ELF-1 (cell line): ENCODE measurements around the gene ZNF316.
A peak's percentile ranks its signal among the peaks of the same experiment; 100 is the strongest.
"Not testable (repeated sequence)": the region's sequence is repeated elsewhere in the genome, so short reads cannot be mapped to it uniquely, and the experiment has no call there.

Experiments
- DNase-seq: peaks from one replicate; pipeline ENCODE4 v3.0.0-alpha.2; 2016; ENCODE audit warnings: low read depth, low spot score

Gene ZNF316

DNA sequence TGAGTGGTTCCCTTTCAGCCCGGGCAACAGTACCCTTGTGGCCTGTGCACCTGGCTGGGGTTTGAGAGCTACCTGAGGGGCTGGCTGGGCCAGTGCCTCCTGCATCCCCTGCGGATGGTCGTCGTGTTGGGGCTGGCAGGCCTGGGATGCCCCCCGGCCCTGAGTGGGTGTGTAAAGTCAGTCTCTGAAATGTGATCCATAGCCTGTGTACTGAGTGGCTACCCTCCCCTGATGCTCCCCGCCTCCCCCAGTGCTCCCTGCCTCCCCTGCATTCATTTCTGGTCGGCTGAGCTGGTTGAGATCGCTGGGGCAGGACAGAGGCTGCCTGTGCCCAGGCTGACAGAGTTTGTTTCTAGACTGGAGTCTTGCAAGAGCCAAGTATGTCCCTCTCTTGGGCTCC lies 9.3 kb downstream of the ZNF316 start:
- DNase-seq, result no peak

DNA sequence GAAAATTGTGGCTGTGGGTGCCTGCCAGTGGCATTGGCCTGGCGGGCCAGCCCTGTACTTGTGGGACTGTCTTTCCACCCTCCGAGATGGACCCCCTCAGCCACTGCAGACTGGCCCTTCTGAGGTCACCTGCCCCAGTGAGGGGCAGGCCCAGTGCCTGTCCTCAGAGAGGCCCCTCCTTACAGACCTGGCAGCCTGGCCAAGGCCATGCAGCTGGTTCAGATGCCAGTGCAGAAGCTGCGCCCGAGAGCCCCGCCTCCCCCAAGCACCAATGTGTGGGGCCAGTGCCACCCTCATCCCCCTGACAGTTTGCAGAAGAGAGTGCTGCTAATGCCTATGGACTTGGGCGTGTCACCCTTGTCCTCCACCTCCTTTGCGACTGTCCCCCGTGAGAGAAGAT lies 10.0 kb downstream of the ZNF316 start:
- no peak for DNase-seq

DNA sequence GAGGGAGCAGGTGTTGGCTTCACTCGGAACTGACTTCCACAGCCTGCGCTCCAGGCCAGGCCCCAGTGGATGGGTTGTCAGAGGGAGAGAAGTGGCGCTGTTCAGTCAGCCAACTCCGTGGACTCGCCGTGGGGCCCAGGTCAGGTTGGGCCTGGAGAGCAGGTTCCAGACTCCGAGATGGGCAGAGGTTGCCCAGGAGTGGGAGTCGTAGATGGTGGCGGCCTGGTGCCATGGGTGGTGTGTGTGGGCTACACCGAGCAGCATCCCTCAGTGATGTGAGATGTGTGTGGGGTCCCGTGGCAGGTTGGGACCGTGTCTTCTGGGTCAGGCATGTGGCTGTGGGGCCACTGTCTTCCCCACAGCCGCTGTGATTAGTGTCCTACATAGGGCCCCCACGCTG lies 10.4 kb downstream of the ZNF316 start:
- DNase-seq, result no peak

DNA sequence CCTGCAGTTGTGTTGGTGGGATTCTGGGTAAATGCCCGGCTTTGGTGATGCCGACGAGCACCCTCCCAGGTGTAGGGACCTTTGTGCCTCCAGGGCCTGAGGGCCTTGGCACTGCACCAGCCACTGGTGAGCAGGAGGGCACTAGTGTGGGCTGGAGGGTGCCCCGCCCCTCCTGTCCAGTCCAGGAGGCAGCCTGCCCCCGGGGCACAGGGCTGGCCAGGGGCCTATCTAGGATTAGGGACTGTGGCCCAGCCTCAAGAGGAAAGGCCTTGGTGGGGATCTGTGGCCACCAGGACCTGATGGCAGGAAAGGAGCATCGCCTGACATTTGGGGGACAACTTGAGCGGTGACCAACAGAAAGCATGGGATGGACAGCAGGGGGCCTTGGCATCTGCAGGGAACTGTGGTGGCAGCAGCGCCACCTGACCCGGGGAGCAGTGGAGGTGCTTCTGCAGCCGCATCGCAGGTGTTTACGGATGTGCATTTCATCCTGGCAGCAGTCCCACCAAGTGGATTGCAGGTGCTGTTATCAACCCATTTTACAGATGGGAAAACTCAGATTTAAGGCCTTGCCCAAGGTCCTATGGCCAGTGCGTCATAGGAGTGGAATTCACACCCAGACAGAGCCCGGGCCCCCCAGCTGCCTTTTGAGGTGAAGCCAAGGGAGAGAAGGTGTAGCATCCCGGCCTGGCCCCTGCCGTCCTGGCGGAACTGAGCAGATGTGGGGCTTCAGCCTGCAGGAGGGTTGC lies 11.1 kb downstream of the ZNF316 start:
- DNase-seq, result no peak

DNA sequence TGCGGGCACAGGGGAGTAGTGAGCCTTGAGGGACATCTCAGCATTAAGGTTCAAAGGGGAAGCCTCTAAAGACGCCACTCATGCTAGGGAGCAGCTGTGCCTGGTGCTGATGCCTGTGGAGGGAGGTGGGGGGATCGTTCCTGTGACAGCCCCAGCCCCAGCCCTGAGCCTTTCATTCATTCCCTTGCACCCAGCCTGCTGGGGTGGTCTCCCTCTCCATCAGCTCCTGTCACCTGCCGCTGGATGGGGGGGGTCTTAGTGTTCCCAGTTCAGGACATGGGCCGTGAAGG lies 11.6 kb downstream of the ZNF316 start:
- no peak for DNase-seq

DNA sequence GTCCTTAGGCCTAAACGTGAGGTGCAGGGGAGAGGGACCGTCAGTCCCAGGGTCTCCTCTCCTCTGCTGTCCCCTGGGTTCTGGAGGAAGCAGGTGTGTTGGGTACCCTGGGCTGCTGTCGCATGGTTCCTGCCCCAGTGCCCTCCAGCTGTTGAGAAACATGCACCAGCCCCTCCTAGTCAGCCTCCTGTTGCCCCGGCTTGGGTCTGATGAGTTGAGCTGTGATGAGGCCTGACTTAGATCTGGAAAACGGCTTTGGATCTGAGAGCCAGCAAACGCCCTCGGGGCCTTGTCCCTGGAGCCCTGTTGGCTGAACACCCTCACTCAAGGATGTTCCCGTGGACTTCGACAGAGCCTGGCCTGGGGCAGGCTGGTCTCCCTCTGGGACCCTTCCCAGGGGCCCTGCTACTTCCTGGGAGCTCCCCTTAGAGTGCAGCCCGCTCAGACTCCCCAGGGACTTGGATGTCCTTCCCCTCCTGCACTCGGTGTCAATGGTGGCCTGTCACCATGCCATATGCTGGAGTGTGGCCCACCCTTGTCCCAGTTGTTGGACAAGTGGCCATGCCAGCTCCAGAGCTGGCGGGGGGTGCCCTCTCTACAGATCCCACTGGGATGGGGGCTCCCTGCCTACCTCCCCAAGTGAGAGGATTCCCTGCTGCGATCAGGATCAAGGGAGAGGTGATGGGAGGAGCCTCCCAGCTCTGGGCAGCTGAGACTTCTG lies 12.3 kb downstream of the ZNF316 start:
- DNase-seq, result no peak

DNA sequence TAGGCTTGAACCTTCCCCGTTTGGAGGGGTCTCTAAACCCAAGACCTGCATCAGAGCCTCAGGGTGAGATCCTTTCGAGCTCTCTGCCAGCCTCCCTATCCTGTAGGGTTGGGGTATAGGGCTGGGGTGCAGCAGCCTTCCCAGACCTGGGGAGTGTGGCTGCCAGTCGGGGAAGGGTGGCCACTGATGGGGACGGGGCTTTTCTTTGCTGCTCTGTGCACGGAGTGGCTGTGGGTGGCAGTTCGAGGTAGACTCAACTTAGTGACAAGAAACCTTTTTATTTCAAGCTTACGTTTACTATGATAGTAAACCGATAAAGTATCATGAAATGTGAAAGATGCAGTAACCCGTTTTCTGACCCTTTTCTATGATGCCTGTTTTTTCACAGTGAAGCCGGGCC lies 13.0 kb downstream of the ZNF316 start:
- no peak for DNase-seq

DNA sequence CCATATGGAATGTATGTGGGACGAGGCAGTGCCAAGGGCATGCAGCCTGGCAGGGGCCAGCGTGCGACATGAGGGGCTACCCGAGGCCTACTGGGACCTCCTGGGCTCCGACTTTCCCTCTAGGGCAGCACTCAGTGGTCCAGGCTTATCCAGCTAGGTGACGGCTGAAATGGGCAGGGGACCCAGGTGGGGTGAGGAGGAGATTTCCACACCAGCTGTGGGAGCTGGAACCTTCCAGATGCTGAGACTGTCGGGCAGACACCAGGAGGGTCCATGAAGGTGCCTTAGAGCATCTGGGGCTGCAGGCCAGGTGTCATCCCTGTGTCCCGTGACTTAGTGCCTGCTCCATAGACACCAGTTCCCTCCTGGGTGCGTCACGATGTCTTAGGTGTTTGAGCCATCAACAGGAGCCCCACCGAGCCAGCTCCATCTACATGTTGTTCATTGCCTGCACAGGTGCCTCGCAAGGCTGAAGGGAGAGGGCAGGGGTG lies 13.4 kb downstream of the ZNF316 start:
- no peak for DNase-seq

DNA sequence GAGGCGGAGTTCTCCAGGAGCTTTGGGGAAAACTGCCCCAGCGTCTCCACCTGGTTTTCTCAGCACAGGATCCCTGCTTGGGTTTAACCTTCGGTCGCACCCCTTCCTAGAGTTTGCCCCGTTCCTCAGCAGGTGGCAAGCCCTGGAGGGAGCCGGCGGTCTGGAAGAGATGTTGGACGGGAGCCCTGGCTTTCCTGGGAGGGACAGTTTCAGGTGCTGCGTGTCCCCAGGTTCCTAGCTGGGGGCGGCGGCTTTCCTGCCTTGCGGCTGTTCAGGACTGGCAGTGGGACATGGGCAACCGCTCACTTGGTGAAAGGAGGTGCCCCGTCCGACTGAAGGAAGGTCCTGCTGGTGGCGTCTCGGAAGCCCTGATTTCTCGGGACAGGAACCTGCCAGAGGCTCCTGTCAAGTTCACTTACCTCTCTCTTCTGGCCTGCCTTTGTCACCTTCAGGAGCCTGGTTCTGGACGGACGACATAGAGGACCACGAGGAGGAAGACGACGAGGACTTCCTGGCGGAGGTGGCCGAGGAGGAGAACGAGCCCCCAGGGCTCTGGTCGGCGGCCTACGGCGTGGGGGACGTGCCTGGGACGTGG lies 14.8 kb downstream of the ZNF316 start:
- DNase-seq, result no peak

DNA sequence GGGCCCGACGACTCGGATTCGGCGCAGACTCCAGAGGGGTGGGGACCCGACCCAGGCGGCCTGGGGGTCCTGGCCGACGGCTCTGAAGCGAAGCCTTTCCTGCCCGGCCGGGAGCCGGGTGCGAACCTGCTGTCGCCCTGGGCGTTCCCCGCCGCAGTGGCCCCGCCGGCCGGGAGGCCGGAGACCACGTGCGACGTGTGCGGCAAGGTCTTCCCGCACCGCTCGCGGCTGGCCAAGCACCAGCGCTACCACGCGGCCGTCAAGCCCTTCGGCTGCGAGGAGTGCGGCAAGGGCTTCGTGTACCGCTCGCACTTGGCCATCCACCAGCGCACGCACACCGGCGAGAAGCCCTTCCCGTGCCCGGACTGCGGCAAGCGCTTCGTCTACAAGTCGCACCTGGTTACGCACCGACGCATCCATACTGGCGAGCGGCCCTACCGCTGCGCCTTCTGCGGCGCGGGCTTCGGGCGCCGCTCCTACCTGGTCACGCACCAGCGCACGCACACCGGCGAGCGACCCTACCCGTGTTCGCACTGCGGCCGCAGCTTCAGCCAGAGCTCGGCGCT lies 15.4 kb downstream of the ZNF316 start:
- no peak for DNase-seq

DNA sequence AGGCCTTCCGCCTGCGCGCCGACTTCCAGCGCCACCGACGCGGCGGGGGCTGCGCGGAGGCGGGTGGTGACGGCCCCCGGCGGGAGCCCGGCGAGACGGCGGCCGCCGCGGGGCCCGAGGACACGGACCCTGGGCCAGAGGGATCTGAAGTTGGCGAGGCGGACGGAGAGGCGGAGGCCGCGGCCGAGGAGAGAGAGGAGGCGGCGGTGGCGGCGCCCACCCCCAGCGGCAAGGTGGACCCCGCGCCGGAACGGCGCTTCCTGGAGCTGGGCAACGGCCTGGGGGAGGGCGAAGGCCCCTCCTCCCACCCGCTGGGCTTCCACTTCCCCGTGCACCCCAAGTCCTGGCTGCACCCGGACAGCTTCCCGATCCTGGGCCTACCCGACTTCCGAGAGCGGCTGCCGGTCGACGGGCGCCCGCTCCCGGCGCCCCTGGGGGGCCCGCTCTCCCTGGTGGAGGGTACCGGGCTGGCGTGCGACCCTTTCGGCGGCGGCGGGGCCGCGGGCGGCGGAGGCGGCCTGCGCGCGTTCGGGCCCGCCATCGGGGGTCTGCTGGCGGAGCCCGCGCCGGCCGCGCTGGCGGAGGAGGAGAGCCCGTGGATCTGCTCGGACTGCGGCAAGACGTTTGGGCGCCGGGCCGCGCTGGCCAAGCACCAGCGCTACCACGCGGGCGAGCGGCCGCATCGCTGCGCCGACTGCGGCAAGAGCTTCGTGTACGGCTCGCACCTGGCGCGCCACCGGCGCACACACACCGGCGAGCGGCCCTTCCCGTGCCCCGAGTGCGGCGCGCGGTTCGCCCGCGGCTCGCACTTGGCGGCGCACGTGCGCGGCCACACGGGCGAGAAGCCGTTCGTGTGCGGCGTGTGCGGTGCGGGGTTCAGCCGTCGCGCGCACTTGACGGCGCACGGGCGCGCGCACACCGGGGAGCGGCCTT lies 16.2 kb downstream of the ZNF316 start:
- no peak for DNase-seq

DNA sequence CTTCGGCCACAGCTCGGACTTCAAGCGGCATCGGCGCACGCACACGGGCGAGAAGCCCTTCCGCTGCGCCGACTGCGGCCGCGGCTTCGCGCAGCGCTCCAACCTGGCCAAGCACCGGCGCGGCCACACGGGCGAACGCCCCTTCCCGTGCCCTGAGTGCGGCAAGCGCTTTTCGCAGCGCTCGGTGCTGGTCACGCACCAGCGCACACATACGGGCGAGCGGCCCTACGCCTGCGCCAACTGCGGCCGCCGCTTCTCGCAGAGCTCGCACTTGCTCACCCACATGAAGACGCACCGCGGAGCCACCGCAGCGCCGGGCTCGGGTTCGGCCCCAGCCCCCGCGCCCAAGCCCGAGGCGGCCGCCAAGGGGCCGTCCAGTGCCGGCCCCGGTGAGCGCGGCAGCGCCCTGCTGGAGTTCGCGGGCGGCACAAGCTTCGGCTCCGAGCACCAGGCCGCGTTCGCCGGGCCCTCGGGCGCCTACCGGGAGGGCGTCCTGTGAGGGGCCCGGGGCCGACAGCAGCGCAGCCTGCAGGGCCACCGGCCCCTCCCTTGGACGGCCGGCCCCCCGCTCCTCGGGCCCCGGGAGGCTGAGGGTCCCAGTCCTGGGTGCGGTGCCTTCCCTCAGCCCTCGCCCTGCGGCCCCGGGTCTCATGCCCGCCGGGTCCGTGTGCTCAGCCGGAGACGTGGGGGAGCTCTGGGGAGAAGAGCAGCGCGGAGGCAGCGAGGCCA lies 17.2 kb downstream of the ZNF316 start:
- peak; percentile 37 for DNase-seq

DNA sequence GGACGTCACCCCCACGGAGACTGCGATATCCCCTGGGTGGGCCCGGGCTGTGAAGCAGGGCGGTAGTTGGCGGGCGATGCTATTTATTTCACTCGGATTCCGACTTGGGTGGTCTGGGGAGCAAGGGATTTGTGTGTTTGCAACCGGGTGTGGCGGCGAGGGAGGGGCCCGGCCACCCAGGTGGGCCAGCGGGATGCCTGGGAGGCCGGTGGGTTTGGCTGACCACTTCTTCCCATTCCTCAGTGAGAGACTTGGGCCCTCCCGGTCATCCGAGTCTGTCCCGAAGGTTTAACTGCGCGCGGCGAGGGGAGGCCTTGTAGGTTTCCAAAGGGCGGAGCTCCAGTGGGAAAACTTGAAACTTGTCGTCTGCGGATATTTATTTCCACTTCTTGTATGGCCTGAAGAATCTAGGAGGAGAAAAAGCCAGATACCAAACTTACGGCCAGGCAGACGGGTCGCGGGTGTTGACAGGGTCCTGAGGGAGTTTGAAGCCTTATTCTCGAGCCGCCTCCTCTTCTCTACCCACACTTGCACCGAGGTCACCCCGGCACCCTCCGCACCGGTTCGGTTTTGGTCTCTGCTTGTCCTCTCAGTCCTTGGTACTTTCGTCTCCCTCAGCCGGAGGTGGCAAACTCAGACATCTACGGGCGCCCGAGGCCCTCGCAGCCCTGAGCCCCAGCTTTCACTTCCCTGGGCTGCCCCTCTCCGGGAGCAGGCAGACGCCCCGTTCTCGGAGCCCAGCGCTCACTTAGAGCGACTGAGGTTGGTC lies 17.9 kb downstream of the ZNF316 start:
- DNase-seq, result no peak

DNA sequence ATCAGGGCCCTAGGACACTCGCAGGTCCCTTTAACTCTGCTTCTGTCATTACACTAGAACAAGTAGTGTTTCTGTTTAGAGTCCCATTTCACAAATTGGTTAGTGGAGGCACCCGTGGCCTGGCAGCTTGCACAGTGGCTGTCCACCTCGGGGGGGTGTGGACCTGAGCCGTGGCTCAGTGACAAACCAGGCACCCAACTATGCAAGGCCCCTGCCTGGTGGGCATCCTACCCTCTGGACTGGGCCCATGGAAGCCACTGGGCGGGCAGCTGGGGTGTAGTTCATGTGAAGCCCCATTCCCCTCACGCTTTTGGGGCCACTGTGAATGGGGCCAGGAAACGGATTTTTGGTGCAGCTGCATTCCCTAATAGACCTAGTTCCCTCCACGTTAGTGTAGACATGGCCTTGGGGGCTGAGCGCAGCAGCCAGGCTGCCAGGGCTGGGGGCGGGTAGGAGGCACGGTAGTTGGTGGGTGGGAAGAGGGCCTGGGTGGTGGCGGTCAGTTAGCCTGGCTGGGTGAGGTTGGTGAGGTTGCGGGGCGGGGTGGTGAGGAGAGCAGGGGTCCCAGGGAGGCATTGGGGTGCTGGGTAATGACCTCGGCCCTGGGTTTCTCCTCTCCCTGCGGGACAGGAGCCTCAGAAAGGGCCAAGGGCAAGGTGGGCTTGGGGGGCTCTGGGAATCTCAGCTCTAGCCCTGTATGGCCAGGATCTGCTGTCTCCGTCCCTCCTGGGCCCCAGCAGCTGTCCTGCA lies 18.7 kb downstream of the ZNF316 start:
- no peak for DNase-seq

DNA sequence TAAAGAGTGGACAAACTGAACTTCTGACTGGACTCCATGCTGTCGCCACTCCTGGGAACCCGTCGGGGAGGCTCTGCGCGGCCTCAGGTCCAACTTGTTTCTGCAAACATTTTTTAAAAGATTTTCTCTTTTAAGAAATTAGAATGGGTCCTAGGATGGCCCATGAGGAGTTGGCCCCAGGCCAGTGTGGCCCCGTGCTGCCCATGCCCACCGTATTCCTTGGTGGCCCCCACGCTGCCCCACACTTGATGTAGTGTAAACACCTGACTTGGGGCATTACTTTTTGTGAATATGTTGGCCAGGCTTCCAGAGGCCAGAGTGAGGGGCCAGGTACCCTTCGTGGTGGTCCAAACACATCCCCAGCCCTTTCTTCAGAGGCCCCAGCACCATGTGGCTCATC lies 19.3 kb downstream of the ZNF316 start:
- DNase-seq, result no peak

DNA sequence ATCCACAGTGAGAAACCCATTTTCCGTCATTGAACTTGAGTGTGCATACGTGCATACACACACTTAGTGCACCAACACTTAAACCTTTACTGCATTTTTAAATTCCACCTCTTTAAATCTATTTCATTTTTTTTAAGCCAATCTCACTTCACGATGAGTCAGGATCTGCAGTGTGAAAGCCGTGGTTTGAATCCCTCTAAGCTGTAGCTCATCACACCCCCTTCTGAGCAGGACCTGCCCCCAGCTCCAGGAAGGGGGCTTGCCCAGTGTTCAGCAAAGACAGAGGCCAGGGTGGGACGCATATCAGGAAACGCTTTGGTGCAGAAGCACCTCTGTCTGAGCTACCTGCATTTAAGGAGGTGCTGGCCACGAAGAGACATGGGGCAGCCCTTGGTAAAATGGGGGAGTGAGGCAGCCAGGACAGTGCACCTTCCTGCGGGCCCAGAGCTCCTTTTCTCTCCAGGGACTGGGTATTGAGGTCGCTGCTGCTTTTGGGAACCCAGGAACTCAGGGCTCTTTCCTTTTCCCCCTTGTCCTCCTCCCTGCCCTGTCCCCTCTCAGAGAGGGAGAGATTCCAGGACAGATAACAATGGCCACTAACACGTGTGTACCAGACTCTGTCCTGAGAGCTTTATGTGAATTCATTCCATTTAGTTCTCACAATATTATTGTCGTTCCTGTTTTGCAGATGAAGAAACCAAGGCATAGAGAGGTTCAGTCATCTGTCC lies 21.7 kb downstream of the ZNF316 start:
- no peak for DNase-seq

DNA sequence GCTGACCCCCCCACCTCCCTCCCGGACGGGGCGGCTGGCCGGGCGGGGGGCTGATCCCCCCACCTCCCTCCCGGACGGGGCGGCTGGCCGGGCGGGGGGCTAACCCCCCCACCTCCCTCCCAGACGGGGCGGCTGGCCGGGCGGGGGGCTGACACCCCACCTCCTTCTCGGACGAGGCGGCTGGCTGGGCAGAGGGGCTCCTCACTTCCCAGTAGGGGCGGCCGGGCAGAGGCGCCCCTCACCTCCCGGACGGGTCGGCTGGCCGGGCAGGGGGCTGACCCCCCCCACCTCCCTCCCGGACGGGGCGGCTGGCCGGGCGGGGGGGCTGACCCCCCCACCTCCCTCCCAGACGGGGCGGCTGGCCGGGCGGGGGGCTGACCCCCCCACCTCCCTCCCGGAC lies 33.7 kb downstream of the ZNF316 start:
- DNase-seq, result not testable (repeated sequence)

DNA sequence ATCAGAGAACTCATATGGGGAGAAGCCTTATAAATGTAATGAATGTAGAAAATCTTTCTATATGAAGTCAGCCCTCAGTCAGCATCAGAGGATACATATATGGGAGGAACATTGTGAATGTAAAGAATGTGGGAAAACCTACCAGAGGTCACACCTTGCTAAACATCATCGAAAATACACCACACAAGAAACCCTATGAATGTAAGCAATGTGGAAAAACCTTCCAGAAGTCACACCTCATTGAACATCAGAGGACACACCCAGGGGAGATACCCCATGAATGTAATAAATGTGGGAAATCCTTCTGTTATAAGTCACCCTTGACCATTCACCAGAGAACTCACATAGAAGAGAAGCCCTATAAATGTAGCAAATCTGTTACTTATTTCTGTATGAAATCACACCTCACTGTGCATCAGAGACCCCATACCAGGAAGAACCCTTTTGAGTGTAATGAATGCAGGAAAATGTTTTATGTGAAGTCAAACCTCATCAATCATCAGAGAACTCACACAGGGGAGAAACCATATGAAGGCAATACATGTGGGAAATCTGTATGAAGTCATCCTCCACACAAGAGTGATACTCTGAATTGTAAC lies 38.8 kb downstream of the ZNF316 start:
- DNase-seq, result no peak
